OCI-LY7 (cell line): ENCODE data around the gene ANKLE1. TPM values are rescaled to one million over a fixed set of nuclear protein-coding genes. Genes with fewer than 3 reads are reported as not detected.

Experiments used
- BruUV-seq: library from RNA; stranded (reverse); fragments of 400-500 nt; replicated peaks from 2 replicates; lab custom pipeline; 2021; lab: Mats Ljungman, UMichigan
- CTCF ChIA-PET: fragments of 300-600 bp; sonication (Branson Sonifier 250); formaldehyde crosslinking; loops from one replicate; lab custom pipeline; 2022; ENCODE audit warnings: antibody characterized with exemption; ENCODE audit not compliant: unreplicated experiment; lab: Charles Lee
- POLR2A ChIA-PET: fragments of 300-600 bp; sonication (Branson Sonifier 250); formaldehyde crosslinking; loops from one replicate; lab custom pipeline; 2022; ENCODE audit warnings: antibody characterized with exemption; lab: Charles Lee
- DNase-seq: peaks from one replicate; pipeline ENCODE4 v3.0.0-alpha.2; 2015; ENCODE audit warnings: low spot score
- H2AFZ ChIP-seq: fragments of 200-600 bp; sonication (generic), shearing (Covaris generic); 2 replicates; pipeline ENCODE4 v1.6.1; 2014; ENCODE audit warnings: mild to moderate bottlenecking, antibody characterized with exemption, low read length, moderate library complexity
- H3K27ac ChIP-seq: fragments of 200-600 bp; sonication (generic); 2 replicates; pipeline ENCODE4 v1.5.1; 2014; ENCODE audit warnings: mixed run types, low read depth, mild to moderate bottlenecking, moderate library complexity, low read length, inconsistent platforms; ENCODE audit not compliant: poor library complexity, severe bottlenecking
- H3K36me3 ChIP-seq: fragments of 200-600 bp; sonication (generic); 2 replicates; pipeline ENCODE4 v1.6.1; 2014; ENCODE audit warnings: mild to moderate bottlenecking, antibody characterized with exemption, low read length, moderate library complexity, mixed read lengths; ENCODE audit not compliant: insufficient read depth
- H3K4me1 ChIP-seq: fragments of 200-600 bp; sonication (generic); 2 replicates; pipeline ENCODE4 v1.5.1; 2014; ENCODE audit warnings: mild to moderate bottlenecking, low read length; ENCODE audit not compliant: insufficient read depth, poor library complexity, severe bottlenecking
- H3K4me2 ChIP-seq: fragments of 200-600 bp; sonication (generic); 2 replicates; pipeline ENCODE4 v1.6.1; 2014; ENCODE audit warnings: mild to moderate bottlenecking, low read length
- H3K4me3 ChIP-seq: fragments of 200-600 bp; sonication (generic); 2 replicates; pipeline ENCODE4 v1.5.1; 2014; ENCODE audit warnings: mild to moderate bottlenecking, low read depth, low read length; ENCODE audit not compliant: poor library complexity, severe bottlenecking
- H3K79me2 ChIP-seq: fragments of 200-600 bp; sonication (generic); 2 replicates; pipeline ENCODE4 v1.6.1; 2016; ENCODE audit warnings: low read depth, mild to moderate bottlenecking, low read length, moderate library complexity, mixed read lengths; ENCODE audit not compliant: insufficient read depth
- H3K9me2 ChIP-seq: fragments of 200-600 bp; sonication (generic); 2 replicates; pipeline ENCODE4 v1.6.1; 2016; ENCODE audit warnings: mild to moderate bottlenecking, low read length, mixed read lengths; ENCODE audit not compliant: insufficient read depth
- H3K9me3 ChIP-seq: fragments of 200-600 bp; sonication (generic); 2 replicates; pipeline ENCODE4 v1.6.1; 2014; ENCODE audit warnings: mild to moderate bottlenecking, mixed run types, low read length, mixed read lengths
- H4K20me1 ChIP-seq: fragments of 200-600 bp; sonication (generic); 2 replicates; pipeline ENCODE4 v1.6.1; 2014; ENCODE audit warnings: mild to moderate bottlenecking, antibody characterized with exemption, low read length, moderate library complexity, mixed read lengths; ENCODE audit not compliant: insufficient read depth
- CTCF ChIP-seq: fragments of 200-600 bp; sonication (generic); conservative IDR thresholded peaks from 2 replicates; pipeline ENCODE4 v1.5.1; 2014; ENCODE audit warnings: mild to moderate bottlenecking, antibody characterized with exemption, low read length, moderate library complexity, mixed read lengths
- EZH2phosphoT487 ChIP-seq: fragments of 200-600 bp; sonication (generic); IDR thresholded peaks from 2 replicates; pipeline ENCODE4 v1.6.1; 2018; ENCODE audit warnings: low read depth, borderline replicate concordance, mild to moderate bottlenecking, mixed run types, antibody characterized with exemption, low read length, moderate library complexity, mixed read lengths
- intact Hi-C: fragments of 100-400 bp; cut with micrococcal nuclease; formaldehyde crosslinking; loops from one replicate; pipeline ENCODE4 v1.10.0; 2022; ENCODE audit not compliant: unreplicated experiment
- total RNA-seq, 2 experiments: library from RNA; depleted of rRNA in 1 of 2; stranded (reverse); fragments of >200 nt in 1 of 2; shearing (Covaris generic) in 1 of 2; gene quantifications; 2 replicates each; pipeline ENCODE4 v1.2.3, GENCODE V29; 2014 to 2022

Gene ANKLE1
- total RNA-seq, 2 experiments from 2014 or later: 45.1 to 59.4 TPM

GRCh38 chr19:17323300-17323963 lies 41.7 kb downstream of the ANKLE1 start:
- no peaks in the 10 kb centered on the region for H4K20me1 ChIP-seq
- H3K9me3 ChIP-seq: no peaks in the 10 kb centered on the region
- CTCF ChIA-PET: no interaction called here
- POLR2A ChIA-PET: no interaction called here
- H3K9me2 ChIP-seq: no peaks in the 10 kb centered on the region
- H3K4me3 ChIP-seq: no peak overlapping the region
- H3K4me2 ChIP-seq: no peak overlapping the region
- no peak overlapping the region for H2AFZ ChIP-seq
- DNase-seq: no peak
- TF ChIP-seq CTCF (no peak), EZH2phosphoT487 (no peak)
- peaks cover 35% of the 10 kb centered on the region for H3K36me3 ChIP-seq
- no peaks in the 10 kb centered on the region for H3K79me2 ChIP-seq
- H3K4me1 ChIP-seq: peaks cover 14% of the 10 kb centered on the region
- BruUV-seq: no TSS peak
- H3K27ac ChIP-seq: no peak overlapping the region
- intact Hi-C loops: no loop called here

GRCh38 chr19:17323964-17324332 lies 42.2 kb downstream of the ANKLE1 start:
- TF ChIP-seq CTCF: no peak
- no peak for TF ChIP-seq EZH2phosphoT487
- no peak overlapping the region for H3K4me3 ChIP-seq
- H4K20me1 ChIP-seq: no peaks in the 10 kb centered on the region
- H3K36me3 ChIP-seq: peaks cover 35% of the 10 kb centered on the region
- H3K9me2 ChIP-seq: no peaks in the 10 kb centered on the region
- peaks cover 14% of the 10 kb centered on the region for H3K4me1 ChIP-seq
- no peaks in the 10 kb centered on the region for H3K9me3 ChIP-seq
- no TSS peak for BruUV-seq
- POLR2A ChIA-PET: no interaction called here
- no peak overlapping the region for H3K4me2 ChIP-seq
- intact Hi-C loops: no loop called here
- no peaks in the 10 kb centered on the region for H3K79me2 ChIP-seq
- H2AFZ ChIP-seq: no peak overlapping the region
- CTCF ChIA-PET: interaction anchor here (1.1 kb wide), 1 partner anchor 9 kb away, joined by 3 read pairs; no protein-coding TSS in a partner anchor
- no peak for DNase-seq
- H3K27ac ChIP-seq: no peak overlapping the region
